Suprapubic skin (tissue), 4 donors: ENCODE results near the gene SPPL3. TPM values are rescaled to one million over a fixed set of nuclear protein-coding genes. Genes with fewer than 3 reads are reported as not detected.
A peak's percentile ranks its signal among the peaks of the same experiment; 100 is the strongest.
"Not testable (repeated sequence)": the region's sequence is repeated elsewhere in the genome, so short reads cannot be mapped to it uniquely, and the experiment has no call there.

Source experiments
- DNase-seq, 2 donors: peaks; one replicate each; pipeline ENCODE4 v3.0.0-alpha.2; 2019; ENCODE audit warnings: low spot score in 2 of 2
- H3K27ac ChIP-seq: fragments of 200-600 bp; sonication (generic); one replicate; pipeline ENCODE4 v1.5.1; 2019
- H3K27me3 ChIP-seq: fragments of 200-600 bp; sonication (generic); one replicate; pipeline ENCODE4 v1.5.1; 2019
- H3K36me3 ChIP-seq: fragments of 200-600 bp; sonication (generic); one replicate; pipeline ENCODE4 v1.5.1; 2019
- H3K4me1 ChIP-seq: fragments of 200-600 bp; sonication (generic); one replicate; pipeline ENCODE4 v1.5.1; 2019
- H3K4me3 ChIP-seq: fragments of 200-600 bp; sonication (generic); one replicate; pipeline ENCODE4 v1.5.1; 2019; ENCODE audit warnings: mild to moderate bottlenecking
- H3K9me3 ChIP-seq: fragments of 200-600 bp; sonication (generic); one replicate; pipeline ENCODE4 v1.5.1; 2019
- EP300 ChIP-seq: sonication (generic); formaldehyde crosslinking; IDR thresholded peaks from one replicate; pipeline ENCODE4 v1.6.1; 2017; ENCODE audit warnings: antibody characterized with exemption
- POLR2A ChIP-seq, 2 donors: fragments of 450-650 bp; IDR thresholded peaks; one replicate each; pipeline ENCODE4 v1.6.1; 2017; ENCODE audit warnings: antibody characterized with exemption in 2 of 2, mild to moderate bottlenecking in 2 of 2, moderate library complexity in 2 of 2
- POLR2AphosphoS5 ChIP-seq, 3 donors: sonication (generic); formaldehyde crosslinking; IDR thresholded peaks; one replicate each; pipeline ENCODE4 v1.6.1; 2017; ENCODE audit warnings: antibody characterized with exemption in 3 of 3
- WGBS: methylation state at CpG from one replicate; pipeline ENCODE4 v1.1.5; 2018; 5-methylcytosine and 5-hydroxymethylcytosine counted together
- total RNA-seq, 4 donors: library from RNA; depleted of rRNA; stranded (reverse); fragments of >200 nt; gene quantifications; one replicate each; pipeline ENCODE4 v1.1.0, GENCODE V29; 2016
- TF ChIP-seq, protein P1 (sequence below), 2 donors: fragments of 200-600 bp in 1 of 2; fragments of 450-650 bp in 1 of 2; sonication (generic) in 1 of 2; IDR thresholded peaks; one replicate each; pipeline ENCODE4 v1.5.1; 2016 to 2019; ENCODE audit warnings: antibody characterized with exemption in 2 of 2, mild to moderate bottlenecking in 1 of 2, moderate library complexity in 1 of 2

The SPPL3 gene
- total RNA-seq, 4 donors from 2014 or later = 64.7 to 91.8 (median 70.6) TPM

DNA sequence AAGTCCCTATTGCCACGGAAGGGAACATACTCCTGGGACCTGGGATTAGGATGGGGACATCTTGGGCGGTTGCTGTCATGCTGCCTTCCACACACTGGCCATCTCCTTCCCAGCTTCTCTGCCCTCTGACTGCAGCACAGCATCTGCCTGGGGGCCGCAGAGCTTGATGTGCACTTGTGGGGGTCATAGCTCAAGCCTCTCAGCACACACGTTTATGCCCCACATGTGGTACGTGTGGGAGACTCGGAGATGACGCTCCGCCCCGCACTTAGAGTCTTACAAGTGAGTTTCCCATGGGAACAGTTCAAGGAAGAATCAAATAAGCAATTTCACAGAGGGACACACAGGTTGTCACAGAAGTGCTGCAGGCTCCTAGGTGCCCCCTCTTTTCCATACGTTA lies 169.9 kb downstream of the SPPL3 start:
- Histone ChIP-seq H3K4me1 (no peaks in the 10 kb centered on the region), H3K4me3 (no peak overlapping the region), H3K27ac (no peak overlapping the region), H3K36me3 (peaks cover 35% of the 10 kb centered on the region), H3K9me3 (no peaks in the 10 kb centered on the region), H3K27me3 (no peaks in the 10 kb centered on the region)
- WGBS = 93% methylated on average over 10 of the region's 10 CpGs
- DNase-seq = no peak
- TF ChIP-seq, protein P1, sequence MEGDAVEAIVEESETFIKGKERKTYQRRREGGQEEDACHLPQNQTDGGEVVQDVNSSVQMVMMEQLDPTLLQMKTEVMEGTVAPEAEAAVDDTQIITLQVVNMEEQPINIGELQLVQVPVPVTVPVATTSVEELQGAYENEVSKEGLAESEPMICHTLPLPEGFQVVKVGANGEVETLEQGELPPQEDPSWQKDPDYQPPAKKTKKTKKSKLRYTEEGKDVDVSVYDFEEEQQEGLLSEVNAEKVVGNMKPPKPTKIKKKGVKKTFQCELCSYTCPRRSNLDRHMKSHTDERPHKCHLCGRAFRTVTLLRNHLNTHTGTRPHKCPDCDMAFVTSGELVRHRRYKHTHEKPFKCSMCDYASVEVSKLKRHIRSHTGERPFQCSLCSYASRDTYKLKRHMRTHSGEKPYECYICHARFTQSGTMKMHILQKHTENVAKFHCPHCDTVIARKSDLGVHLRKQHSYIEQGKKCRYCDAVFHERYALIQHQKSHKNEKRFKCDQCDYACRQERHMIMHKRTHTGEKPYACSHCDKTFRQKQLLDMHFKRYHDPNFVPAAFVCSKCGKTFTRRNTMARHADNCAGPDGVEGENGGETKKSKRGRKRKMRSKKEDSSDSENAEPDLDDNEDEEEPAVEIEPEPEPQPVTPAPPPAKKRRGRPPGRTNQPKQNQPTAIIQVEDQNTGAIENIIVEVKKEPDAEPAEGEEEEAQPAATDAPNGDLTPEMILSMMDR (IDR thresholded peaks at IDR 0.05) = no peak
- TF ChIP-seq POLR2AphosphoS5 (IDR thresholded peaks at IDR 0.05) = no peak
- TF ChIP-seq POLR2A (IDR thresholded peaks at IDR 0.05) = no peak
- no peak for TF ChIP-seq EP300

DNA sequence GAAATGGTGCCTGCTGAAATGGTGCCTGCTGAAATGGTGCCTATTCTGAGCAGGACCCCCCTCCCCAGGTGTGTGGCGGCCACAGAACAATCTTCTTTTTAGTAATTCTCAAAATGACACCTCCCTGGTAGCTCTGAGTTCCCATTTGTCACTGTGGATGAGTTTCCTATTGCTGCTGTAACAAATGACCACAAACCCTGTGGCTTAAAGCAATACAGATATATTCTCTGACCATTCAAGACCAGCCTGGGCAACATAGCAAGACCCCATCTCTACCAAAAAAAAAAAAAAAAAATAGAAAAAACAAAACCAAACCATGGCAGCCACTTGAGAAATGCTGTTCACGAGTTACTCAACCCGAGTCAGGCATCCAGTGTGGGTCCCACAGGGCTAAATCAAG lies 170.6 kb downstream of the SPPL3 start:
- Histone ChIP-seq H3K36me3 (peaks cover 34% of the 10 kb centered on the region), H3K27ac (no peak overlapping the region), H3K4me3 (no peak overlapping the region), H3K27me3 (no peaks in the 10 kb centered on the region), H3K4me1 (no peaks in the 10 kb centered on the region), H3K9me3 (no peaks in the 10 kb centered on the region)
- no peak for DNase-seq
- TF ChIP-seq POLR2A (IDR thresholded peaks at IDR 0.05) = no peak
- TF ChIP-seq EP300 = no peak
- TF ChIP-seq, protein P1 (IDR thresholded peaks at IDR 0.05) = no peak
- no peak for TF ChIP-seq POLR2AphosphoS5 (IDR thresholded peaks at IDR 0.05)
- 92% methylated on average over 3 of the region's 3 CpGs for WGBS

DNA sequence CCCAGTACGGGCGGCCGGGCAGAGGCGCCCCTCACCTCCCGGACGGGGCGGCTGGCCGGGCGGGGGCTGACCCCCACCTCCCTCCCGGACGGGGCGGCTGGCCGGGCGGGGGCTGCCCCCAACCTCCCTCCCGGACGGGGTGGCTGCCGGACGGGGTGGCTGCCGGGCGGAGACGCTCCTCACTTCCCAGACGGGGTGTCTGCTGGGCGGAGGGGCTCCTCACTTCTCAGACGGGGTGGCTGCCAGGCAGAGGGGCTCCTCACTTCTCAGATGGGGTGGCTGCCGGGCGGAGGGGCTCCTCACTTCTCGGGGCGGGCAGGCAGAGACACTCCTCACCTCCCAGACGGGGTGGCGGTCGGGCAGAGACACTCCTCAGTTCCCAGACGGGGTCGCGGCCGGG lies 172.0 kb downstream of the SPPL3 start:
- H3K4me1 ChIP-seq = not testable (repeated sequence)
- H3K36me3 ChIP-seq = peaks cover 31% of the 10 kb centered on the region

DNA sequence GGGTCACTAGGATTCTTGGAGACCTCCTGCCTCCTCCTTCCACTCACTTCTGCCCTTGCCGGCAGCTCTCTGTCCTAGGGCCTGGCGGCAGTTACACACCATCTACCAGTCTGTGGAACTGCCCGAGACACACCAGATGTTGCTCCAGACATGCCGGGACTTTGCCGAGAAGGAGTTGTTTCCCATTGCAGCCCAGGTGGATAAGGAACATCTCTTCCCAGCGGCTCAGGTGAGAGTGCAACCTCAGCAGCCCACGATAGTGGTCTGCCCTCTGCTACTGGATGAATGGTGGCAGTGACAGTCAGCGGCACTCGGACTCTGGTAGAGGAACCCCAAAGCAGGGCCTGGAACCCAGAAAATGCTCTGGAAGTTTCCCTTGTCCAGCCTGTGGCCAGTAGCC lies 177.2 kb downstream of the SPPL3 start:
- Histone ChIP-seq H3K27ac (no peak overlapping the region), H3K4me3 (no peak overlapping the region), H3K4me1 (peaks cover 17% of the 10 kb centered on the region), H3K27me3 (no peaks in the 10 kb centered on the region), H3K36me3 (peaks cover 38% of the 10 kb centered on the region), H3K9me3 (no peaks in the 10 kb centered on the region)
- TF ChIP-seq EP300 = no peak
- 95% methylated on average over 9 of the region's 9 CpGs for WGBS
- DNase-seq = no peak

More for the DNA sequence above, 172.0 kb downstream of the SPPL3 start:
- not testable (repeated sequence) for H3K27me3 ChIP-seq, H3K9me3 ChIP-seq, H3K4me3 ChIP-seq, DNase-seq, H3K27ac ChIP-seq
- WGBS = 94% methylated on average over 6 of the region's 35 CpGs

DNA sequence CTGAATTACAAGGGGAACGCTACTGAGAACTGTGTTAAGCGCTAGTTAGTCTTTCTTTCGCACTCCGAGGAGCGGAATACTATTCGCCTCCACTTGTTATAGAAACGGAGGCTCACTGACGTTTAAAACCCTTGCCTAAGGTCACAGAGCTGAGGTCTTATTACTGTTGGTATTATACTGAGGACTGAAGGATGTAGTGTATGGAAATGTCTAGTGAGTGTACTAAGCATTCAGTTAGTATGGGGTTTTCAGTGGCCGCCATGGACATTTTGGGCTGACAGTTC lies 177.7 kb downstream of the SPPL3 start:
- Histone ChIP-seq H3K4me3 (peak overlapping the region; percentile 69), H3K27ac (no peak overlapping the region), H3K36me3 (peaks cover 43% of the 10 kb centered on the region), H3K9me3 (no peaks in the 10 kb centered on the region), H3K27me3 (no peaks in the 10 kb centered on the region), H3K4me1 (peaks cover 17% of the 10 kb centered on the region)
- TF ChIP-seq POLR2A (IDR thresholded peaks at IDR 0.05) (no peak), EP300 (no peak), POLR2AphosphoS5 (IDR thresholded peaks at IDR 0.05) (no peak)
- TF ChIP-seq, protein P1 (IDR thresholded peaks at IDR 0.05) = no peak
- no peak for DNase-seq
- WGBS = 82% methylated on average over 9 of the region's 9 CpGs

DNA sequence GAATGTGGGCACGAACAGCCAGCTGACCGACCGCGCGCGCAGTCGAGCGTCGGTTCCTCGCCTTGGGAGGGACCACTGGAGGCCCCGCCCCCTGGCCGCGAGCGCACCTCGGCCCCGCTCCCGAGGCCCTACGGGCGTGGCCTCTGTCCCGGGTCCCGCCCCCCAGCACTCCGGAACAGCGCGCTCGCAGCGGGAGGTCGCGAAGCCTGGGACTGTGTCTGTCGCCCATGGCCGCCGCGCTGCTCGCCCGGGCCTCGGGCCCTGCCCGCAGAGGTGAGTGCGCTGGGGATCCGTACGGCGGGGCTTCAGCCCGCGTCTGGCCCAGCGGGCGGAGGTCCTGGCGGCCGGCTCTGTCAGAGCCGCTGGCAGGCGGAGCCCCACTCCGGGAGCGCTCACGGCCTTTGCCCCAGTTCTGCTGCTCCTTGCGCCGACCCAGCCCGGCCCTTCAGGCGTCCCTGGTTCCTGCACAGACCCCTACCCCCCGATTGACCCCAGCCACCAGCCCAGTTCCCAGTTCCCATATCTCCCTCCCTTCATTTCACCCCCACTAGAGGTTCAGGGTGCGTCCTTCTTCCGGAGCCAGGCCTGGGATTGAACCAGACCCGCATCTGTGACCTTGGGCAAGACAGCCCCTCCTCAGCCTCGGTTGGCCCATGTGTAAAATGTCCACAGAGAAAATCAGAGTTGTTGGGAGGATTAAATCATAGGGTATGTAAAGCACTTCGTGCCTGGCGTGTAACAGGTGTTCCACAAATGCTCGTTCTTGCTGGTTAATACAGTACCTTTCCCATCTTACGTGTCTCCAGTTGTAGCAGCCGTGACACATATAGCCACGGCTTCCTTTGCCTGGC lies 178.3 kb downstream of the SPPL3 start, which contains the start of gene ACADS:
ACADS (plus strand) TSS at position 168 of the 851 bp plus-strand sequence; CDS start at position 228, 60 bp downstream.
- WGBS = 11% methylated on average over 29 of the region's 66 CpGs
- TF ChIP-seq POLR2A (IDR thresholded peaks at IDR 0.05) (peak in 1 of 2 donors; percentile 46), EP300 (no peak), POLR2AphosphoS5 (IDR thresholded peaks at IDR 0.05) (no peak)
- TF ChIP-seq, protein P1 (IDR thresholded peaks at IDR 0.05) = no peak

More for the DNA sequence above, 178.3 kb downstream of the SPPL3 start, which contains the start of gene ACADS:
- Histone ChIP-seq H3K27me3 (no peaks in the 10 kb centered on the region), H3K4me1 (peaks cover 19% of the 10 kb centered on the region), H3K27ac (peak within 1 kb of the TSS; percentile 35), H3K36me3 (peaks cover 44% of the 10 kb centered on the region), H3K4me3 (peak within 1 kb of the TSS; percentile 69), H3K9me3 (no peaks in the 10 kb centered on the region)
- peak; percentile 92 to 93 for DNase-seq
